Nephron progenitor cell (in vitro differentiated cells): ENCODE results near the gene FBXL20.
"Not testable (repeated sequence)": the region's sequence is repeated elsewhere in the genome, so short reads cannot be mapped to it uniquely, and the experiment has no call there.

ENCODE experiments used
- DNase-seq: peaks from one replicate; pipeline ENCODE4 v3.0.0; 2021
- H3K27ac Mint-ChIP-seq: 2 replicates; pipeline ENCODE4 v1.8.0; 2021; ENCODE audit warnings: mild to moderate bottlenecking, moderate library complexity, mixed read lengths
- H3K27me3 Mint-ChIP-seq: 2 replicates; pipeline ENCODE4 v1.8.0; 2021; ENCODE audit warnings: mild to moderate bottlenecking, low read depth, mixed read lengths; ENCODE audit not compliant: poor library complexity
- H3K36me3 Mint-ChIP-seq: 2 replicates; pipeline ENCODE4 v1.8.0; 2021; ENCODE audit warnings: low read depth, mixed read lengths
- H3K4me1 Mint-ChIP-seq: 2 replicates; pipeline ENCODE4 v1.8.0; 2021; ENCODE audit warnings: mixed read lengths
- H3K4me3 Mint-ChIP-seq: 2 replicates; pipeline ENCODE4 v1.8.0; 2021; ENCODE audit warnings: mild to moderate bottlenecking, moderate library complexity, mixed read lengths
- H3K9me3 Mint-ChIP-seq: 2 replicates; pipeline ENCODE4 v1.8.0; 2021; ENCODE audit warnings: mild to moderate bottlenecking, moderate library complexity, mixed read lengths
- CTCF ChIP-seq: fragments of 200-600 bp; sonication (generic); IDR thresholded peaks from 2 replicates; pipeline ENCODE4 v1.5.0; 2021; ENCODE audit warnings: antibody characterized with exemption

FBXL20 gene

GRCh38 chr17:39304188-39304587, 97.2 kb downstream of the FBXL20 start:
- H3K27ac Mint-ChIP-seq, result no peak overlapping the region
- no peaks in the 10 kb centered on the region for H3K27me3 Mint-ChIP-seq
- H3K9me3 Mint-ChIP-seq, result no peaks in the 10 kb centered on the region
- no peak for DNase-seq
- no peak overlapping the region for H3K4me3 Mint-ChIP-seq
- peaks cover 52% of the 10 kb centered on the region for H3K36me3 Mint-ChIP-seq
- TF ChIP-seq CTCF, result no peak
- H3K4me1 Mint-ChIP-seq, result peaks cover 11% of the 10 kb centered on the region

DNA sequence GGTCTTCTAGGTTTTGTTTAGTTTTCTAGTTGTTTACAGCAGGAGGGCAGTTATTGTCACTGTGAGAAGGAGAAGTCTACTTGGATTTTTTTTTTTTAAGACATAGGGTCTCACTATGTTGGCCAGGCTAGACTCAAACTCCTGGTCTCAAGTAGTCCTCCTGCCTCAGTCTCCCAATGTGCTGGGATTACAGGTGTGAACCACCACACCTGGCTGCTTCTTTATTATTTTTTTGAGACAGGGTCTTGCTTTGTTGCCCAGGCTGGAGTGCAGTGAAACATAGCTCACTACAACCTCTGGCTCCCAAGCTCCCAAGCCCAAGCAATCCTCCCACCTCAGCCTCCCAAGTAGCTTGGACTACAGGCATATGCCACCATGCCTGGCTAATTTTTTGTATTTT, 107.4 kb downstream of the FBXL20 start:
- no peak overlapping the region for H3K27ac Mint-ChIP-seq
- peaks cover 62% of the 10 kb centered on the region for H3K36me3 Mint-ChIP-seq
- no peaks in the 10 kb centered on the region for H3K9me3 Mint-ChIP-seq
- no peak overlapping the region for H3K4me3 Mint-ChIP-seq
- DNase-seq, result no peak
- H3K4me1 Mint-ChIP-seq, result no peaks in the 10 kb centered on the region
- TF ChIP-seq CTCF, result no peak
- H3K27me3 Mint-ChIP-seq, result no peaks in the 10 kb centered on the region

DNA sequence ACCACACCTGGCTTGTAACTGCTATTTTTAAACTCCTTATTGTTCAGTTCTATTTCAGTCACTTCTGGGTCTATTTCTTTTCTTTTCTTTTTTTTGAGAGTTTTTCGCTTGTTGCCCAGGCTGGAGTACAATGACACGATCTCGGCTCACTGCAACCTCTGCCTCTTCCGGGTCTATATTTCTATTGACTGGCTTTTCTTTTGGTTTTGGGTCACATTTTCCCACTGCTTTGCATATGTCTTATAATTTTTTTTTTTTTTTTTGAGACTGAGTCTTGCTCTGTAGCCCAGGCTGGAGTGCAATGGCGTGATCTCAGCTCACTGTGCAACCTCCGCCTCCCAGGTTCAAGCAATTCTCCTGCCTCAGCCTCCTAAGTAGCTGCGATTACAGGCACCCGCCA, 108.9 kb downstream of the FBXL20 start:
- DNase-seq, H3K27ac Mint-ChIP-seq, H3K4me3 Mint-ChIP-seq, H3K27me3 Mint-ChIP-seq, H3K4me1 Mint-ChIP-seq, H3K9me3 Mint-ChIP-seq: not testable (repeated sequence)
- peaks cover 51% of the 10 kb centered on the region for H3K36me3 Mint-ChIP-seq

GRCh38 chr17:39286513-39286912, 114.9 kb downstream of the FBXL20 start:
- H3K36me3 Mint-ChIP-seq, result peaks cover 22% of the 10 kb centered on the region
- H3K9me3 Mint-ChIP-seq, DNase-seq, H3K27ac Mint-ChIP-seq, H3K27me3 Mint-ChIP-seq, H3K4me3 Mint-ChIP-seq, H3K4me1 Mint-ChIP-seq: not testable (repeated sequence)

DNA sequence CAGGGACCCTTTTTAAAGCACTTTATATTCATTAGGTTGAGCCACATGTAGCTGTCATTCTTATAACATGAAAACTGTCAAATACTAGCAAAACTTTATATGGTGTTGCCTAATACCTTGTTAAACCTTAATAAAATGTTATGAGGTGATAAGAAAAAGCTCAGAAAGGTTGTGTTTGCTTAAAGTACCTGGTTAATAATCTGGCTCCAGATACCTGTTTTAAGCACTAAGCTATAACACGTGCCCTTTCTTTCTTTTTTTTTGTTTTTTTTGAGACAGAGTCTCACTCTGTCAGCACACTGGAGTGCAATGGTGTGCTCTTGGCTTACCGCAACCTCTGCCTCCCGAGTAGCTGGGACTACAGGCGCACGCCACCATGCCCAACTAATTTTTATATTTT, 116.7 kb downstream of the FBXL20 start:
- no peak for TF ChIP-seq CTCF
- Mint-ChIP-seq H3K9me3 (no peaks in the 10 kb centered on the region), H3K27ac (no peak overlapping the region), H3K4me1 (no peaks in the 10 kb centered on the region), H3K4me3 (no peak overlapping the region), H3K27me3 (no peaks in the 10 kb centered on the region), H3K36me3 (peaks cover 19% of the 10 kb centered on the region)
- DNase-seq, result no peak

- no peaks in the 10 kb centered on the region for H3K27me3 Mint-ChIP-seq
- no peaks in the 10 kb centered on the region for H3K4me1 Mint-ChIP-seq
- no peaks in the 10 kb centered on the region for H3K9me3 Mint-ChIP-seq
- no peak for DNase-seq
- TF ChIP-seq CTCF, result no peak
- peaks cover 19% of the 10 kb centered on the region for H3K36me3 Mint-ChIP-seq
- no peak overlapping the region for H3K27ac Mint-ChIP-seq
- H3K4me3 Mint-ChIP-seq, result no peak overlapping the region
These were observed 117.5 kb downstream of the FBXL20 start for GRCh38 chr17:39283896-39284295.

GRCh38 chr17:39283098-39283497, 118.3 kb downstream of the FBXL20 start:
- H3K4me3 Mint-ChIP-seq, result no peak overlapping the region
- no peak overlapping the region for H3K27ac Mint-ChIP-seq
- H3K27me3 Mint-ChIP-seq, result no peaks in the 10 kb centered on the region
- no peaks in the 10 kb centered on the region for H3K4me1 Mint-ChIP-seq
- no peak for DNase-seq
- H3K9me3 Mint-ChIP-seq, result no peaks in the 10 kb centered on the region
- TF ChIP-seq CTCF, result no peak
- H3K36me3 Mint-ChIP-seq, result peaks cover 19% of the 10 kb centered on the region
